ENCODE results near the gene PDIA5.

DNA sequence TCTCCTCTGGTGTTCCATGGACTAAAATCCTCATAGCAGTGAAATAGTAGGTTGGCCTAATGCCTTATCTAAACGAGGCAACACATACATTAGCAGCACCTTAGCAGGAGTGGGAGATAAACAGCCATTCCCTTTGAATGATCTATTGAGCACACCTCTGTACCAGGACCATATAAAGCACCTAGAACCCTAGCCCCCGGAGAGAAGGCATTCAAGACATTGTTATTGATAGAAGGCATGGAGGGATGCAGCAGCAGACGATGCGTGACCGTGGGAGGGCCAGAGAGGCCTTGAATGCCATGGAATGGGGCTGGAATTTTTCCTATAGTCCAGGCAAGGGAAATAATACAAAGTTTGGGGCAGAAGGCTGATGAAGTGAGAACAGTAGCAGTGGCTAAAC lies 32.7 kb upstream of the PDIA5 start:
- TF ChIP-seq, protein P1, sequence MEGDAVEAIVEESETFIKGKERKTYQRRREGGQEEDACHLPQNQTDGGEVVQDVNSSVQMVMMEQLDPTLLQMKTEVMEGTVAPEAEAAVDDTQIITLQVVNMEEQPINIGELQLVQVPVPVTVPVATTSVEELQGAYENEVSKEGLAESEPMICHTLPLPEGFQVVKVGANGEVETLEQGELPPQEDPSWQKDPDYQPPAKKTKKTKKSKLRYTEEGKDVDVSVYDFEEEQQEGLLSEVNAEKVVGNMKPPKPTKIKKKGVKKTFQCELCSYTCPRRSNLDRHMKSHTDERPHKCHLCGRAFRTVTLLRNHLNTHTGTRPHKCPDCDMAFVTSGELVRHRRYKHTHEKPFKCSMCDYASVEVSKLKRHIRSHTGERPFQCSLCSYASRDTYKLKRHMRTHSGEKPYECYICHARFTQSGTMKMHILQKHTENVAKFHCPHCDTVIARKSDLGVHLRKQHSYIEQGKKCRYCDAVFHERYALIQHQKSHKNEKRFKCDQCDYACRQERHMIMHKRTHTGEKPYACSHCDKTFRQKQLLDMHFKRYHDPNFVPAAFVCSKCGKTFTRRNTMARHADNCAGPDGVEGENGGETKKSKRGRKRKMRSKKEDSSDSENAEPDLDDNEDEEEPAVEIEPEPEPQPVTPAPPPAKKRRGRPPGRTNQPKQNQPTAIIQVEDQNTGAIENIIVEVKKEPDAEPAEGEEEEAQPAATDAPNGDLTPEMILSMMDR (IDR thresholded peaks at IDR 0.05) = no peak
- TF ChIP-seq POLR2AphosphoS5 (IDR thresholded peaks at IDR 0.05) (no peak), POLR2A (IDR thresholded peaks at IDR 0.05) (no peak), EP300 (IDR thresholded peaks at IDR 0.05) (no peak)

All from upper lobe of left lung (tissue), 4 donors.